ENCODE data around the gene USE1. TPM values are rescaled to one million over a fixed set of nuclear protein-coding genes. Genes with fewer than 3 reads are reported as not detected.

USE1 gene
- total RNA-seq, 1 experiment from 2014 or later = 23.1 TPM

- peaks cover 5% of the 10 kb centered on the region for H3K4me1 ChIP-seq (replicated peaks)
- no peaks in the 10 kb centered on the region for H3K9me3 ChIP-seq (replicated peaks)
- no peaks in the 10 kb centered on the region for H3K27me3 ChIP-seq (replicated peaks)
- DNase-seq (ENCODE audit: low read depth in 1 of 2, low spot score in 2 of 2) = no peak
- H3K4me3 ChIP-seq = no peak overlapping the region
- H3K27ac ChIP-seq = no peak overlapping the region
- peaks cover 22% of the 10 kb centered on the region for H3K36me3 ChIP-seq
Measured at GRCh38 chr19:17266026-17266425, 50.9 kb downstream of the USE1 start.

GRCh38 chr19:17266589-17266974 is 51.4 kb downstream of the USE1 start:
- Histone ChIP-seq H3K9me3 (replicated peaks) (no peaks in the 10 kb centered on the region), H3K4me3 (no peak overlapping the region), H3K36me3 (peaks cover 27% of the 10 kb centered on the region), H3K27ac (no peak overlapping the region), H3K4me1 (replicated peaks) (peaks cover 5% of the 10 kb centered on the region), H3K27me3 (replicated peaks) (no peaks in the 10 kb centered on the region)
- DNase-seq (ENCODE audit: low read depth in 1 of 2, low spot score in 2 of 2) = no peak

GRCh38 chr19:17266975-17267788 is 52.0 kb downstream of the USE1 start, which contains the start of gene BABAM1:
Gene BABAM1, plus strand, starts transcription at chr19:17267443. Its CDS starts 1,364 bp downstream, at chr19:17268807.
- Histone ChIP-seq H3K4me3 (peak within 1 kb of the TSS; percentile 66), H3K9me3 (replicated peaks) (no peaks in the 10 kb centered on the region), H3K36me3 (peaks cover 33% of the 10 kb centered on the region), H3K27me3 (replicated peaks) (no peaks in the 10 kb centered on the region), H3K4me1 (replicated peaks) (peaks cover 5% of the 10 kb centered on the region), H3K27ac (peak within 1 kb of the TSS; percentile 37)
- DNase-seq (ENCODE audit: low read depth in 1 of 2, low spot score in 2 of 2) = peak; percentile 98 to 99

GRCh38 chr19:17268754-17269153 is 53.6 kb downstream of the USE1 start:
- H3K4me3 ChIP-seq = no peak overlapping the region
- H3K9me3 ChIP-seq (replicated peaks) = no peaks in the 10 kb centered on the region
- peaks cover 47% of the 10 kb centered on the region for H3K36me3 ChIP-seq
- H3K27ac ChIP-seq = no peak overlapping the region
- no peaks in the 10 kb centered on the region for H3K27me3 ChIP-seq (replicated peaks)
- DNase-seq (ENCODE audit: low read depth in 1 of 2, low spot score in 2 of 2) = no peak
- peaks cover 5% of the 10 kb centered on the region for H3K4me1 ChIP-seq (replicated peaks)

Other genes with a start within 250 kb of the USE1 start
- 0.34 and 1.3 TPM in 2 replicates for gene CPAMD8, start 188.5 kb upstream of the USE1 start, total RNA-seq (2014; rRNA removed; shearing (Covaris generic))
- 19.1 and 21.5 TPM in 2 replicates for gene HAUS8, start 139.9 kb upstream of the USE1 start, total RNA-seq (2014; rRNA removed; shearing (Covaris generic))
- gene MYO9B, start 139.6 kb upstream of the USE1 start, total RNA-seq (2014; rRNA removed; shearing (Covaris generic)) = 26.7 and 39.9 TPM in 2 replicates
- gene OCEL1, start 10.9 kb downstream of the USE1 start, total RNA-seq (2014; rRNA removed; shearing (Covaris generic)) = 10.6 TPM in 1 of 2 replicates, not detected in the other
- gene NR2F6, start 30.6 kb downstream of the USE1 start, total RNA-seq (2014; rRNA removed; shearing (Covaris generic)) = 55.1 and 64.8 TPM in 2 replicates
- gene USHBP1, start 49.4 kb downstream of the USE1 start, total RNA-seq (2014; rRNA removed; shearing (Covaris generic)) = not detected in 2 replicates
- 138 and 146 TPM in 2 replicates for gene BABAM1, start 52.1 kb downstream of the USE1 start, total RNA-seq (2014; rRNA removed; shearing (Covaris generic))
- gene ANKLE1, start 66.5 kb downstream of the USE1 start, total RNA-seq (2014; rRNA removed; shearing (Covaris generic)) = 0.16 TPM in 1 of 2 replicates, not detected in the other
- gene ABHD8, start 88.1 kb downstream of the USE1 start, total RNA-seq (2014; rRNA removed; shearing (Covaris generic)) = 2.3 and 5.2 TPM in 2 replicates
- gene MRPL34, start 90.5 kb downstream of the USE1 start, total RNA-seq (2014; rRNA removed; shearing (Covaris generic)) = 35.1 and 69.4 TPM in 2 replicates
- gene DDA1, start 94.2 kb downstream of the USE1 start, total RNA-seq (2014; rRNA removed; shearing (Covaris generic)) = 74.7 and 107 TPM in 2 replicates
- gene ANO8, start 119.5 kb downstream of the USE1 start, total RNA-seq (2014; rRNA removed; shearing (Covaris generic)) = 2.9 and 5.3 TPM in 2 replicates
- 19.5 and 31.6 TPM in 2 replicates for gene GTPBP3, start 122.2 kb downstream of the USE1 start, total RNA-seq (2014; rRNA removed; shearing (Covaris generic))
- not detected in 2 replicates for gene PLVAP, start 162.0 kb downstream of the USE1 start, total RNA-seq (2014; rRNA removed; shearing (Covaris generic))
- gene CCDC194, start 178.8 kb downstream of the USE1 start, total RNA-seq (2014; rRNA removed; shearing (Covaris generic)) = not detected in 2 replicates
- 0.45 and 3.8 TPM in 2 replicates for gene BST2, start 190.3 kb downstream of the USE1 start, total RNA-seq (2014; rRNA removed; shearing (Covaris generic))
- 58.5 and 67.9 TPM in 2 replicates for gene MVB12A, start 204.7 kb downstream of the USE1 start, total RNA-seq (2014; rRNA removed; shearing (Covaris generic))
- not detected in 2 replicates for gene TMEM221, start 233.3 kb downstream of the USE1 start, total RNA-seq (2014; rRNA removed; shearing (Covaris generic))
- gene NXNL1, start 245.6 kb downstream of the USE1 start, total RNA-seq (2014; rRNA removed; shearing (Covaris generic)) = not detected in 2 replicates

Data from SJSA1 (cell line).